H9 (cell line): ENCODE results near the gene YPEL5. TPM values are rescaled to one million over a fixed set of nuclear protein-coding genes. Genes with fewer than 3 reads are reported as not detected.

Source experiments
- DNase-seq: peaks from one replicate; pipeline ENCODE4 v3.0.0-alpha.2; 2017
- H2AFZ ChIP-seq: one replicate; pipeline ENCODE4 v1.6.1; 2013; ENCODE audit warnings: mild to moderate bottlenecking, low read length, control low read depth, moderate library complexity
- H2AK5ac ChIP-seq: 2 replicates; pipeline ENCODE4 v1.6.1; 2013; ENCODE audit warnings: low read length, control low read depth, mixed read lengths; ENCODE audit not compliant: insufficient read length
- H2BK120ac ChIP-seq: one replicate; pipeline ENCODE4 v1.6.1; 2013; ENCODE audit warnings: low read depth, mild to moderate bottlenecking, low read length, control low read depth, inconsistent platforms; ENCODE audit not compliant: poor library complexity, severe bottlenecking
- H2BK12ac ChIP-seq: 2 replicates; pipeline ENCODE4 v1.6.1; 2013; ENCODE audit warnings: low read length, control low read depth, mixed read lengths, low read depth; ENCODE audit not compliant: insufficient read length
- H2BK15ac ChIP-seq: 2 replicates; pipeline ENCODE4 v1.6.1; 2013; ENCODE audit warnings: low read depth, low read length, control low read depth
- H2BK20ac ChIP-seq: one replicate; pipeline ENCODE4 v1.6.1; 2013; ENCODE audit warnings: low read depth, mild to moderate bottlenecking, low read length, control low read depth, inconsistent platforms; ENCODE audit not compliant: poor library complexity, severe bottlenecking
- H2BK5ac ChIP-seq: 2 replicates; pipeline ENCODE4 v1.6.1; 2013; ENCODE audit warnings: low read length, control low read depth, mixed read lengths; ENCODE audit not compliant: insufficient read length
- H3K14ac ChIP-seq: 2 replicates; pipeline ENCODE4 v1.6.1; 2013; ENCODE audit warnings: low read length, control low read depth; ENCODE audit not compliant: insufficient read depth
- H3K18ac ChIP-seq: 2 replicates; pipeline ENCODE4 v1.6.1; 2013; ENCODE audit warnings: low read depth, mild to moderate bottlenecking, mixed read lengths, low read length, control low read depth; ENCODE audit not compliant: insufficient read length
- H3K23ac ChIP-seq: 2 replicates; pipeline ENCODE4 v1.6.1; 2013; ENCODE audit warnings: low read length, control low read depth, mixed read lengths, low read depth; ENCODE audit not compliant: insufficient read length
- H3K23me2 ChIP-seq: 2 replicates; pipeline ENCODE4 v1.6.1; 2013; ENCODE audit warnings: low read depth, mild to moderate bottlenecking, mixed read lengths, low read length, control low read depth; ENCODE audit not compliant: insufficient read length, poor library complexity, severe bottlenecking
- H3K27ac ChIP-seq: 2 replicates; pipeline ENCODE4 v1.5.1; 2013; ENCODE audit warnings: low read length, control low read depth, mixed read lengths, low read depth; ENCODE audit not compliant: insufficient read length
- H3K27me3 ChIP-seq: 2 replicates; pipeline ENCODE4 v1.6.1; 2013; ENCODE audit warnings: low read length, control low read depth, inconsistent platforms; ENCODE audit not compliant: insufficient read depth
- H3K4ac ChIP-seq: 2 replicates; pipeline ENCODE4 v1.6.1; 2013; ENCODE audit warnings: low read depth, mild to moderate bottlenecking, control low read depth, inconsistent platforms, low read length, moderate library complexity
- H3K4me1 ChIP-seq: 2 replicates; pipeline ENCODE4 v1.6.1; 2013; ENCODE audit warnings: low read length, control low read depth, inconsistent platforms; ENCODE audit not compliant: insufficient read depth
- H3K4me2 ChIP-seq: 2 replicates; pipeline ENCODE4 v1.6.1; 2013; ENCODE audit warnings: low read length, control low read depth, mixed read lengths; ENCODE audit not compliant: insufficient read length, insufficient read depth
- H3K56ac ChIP-seq: 2 replicates; pipeline ENCODE4 v1.6.1; 2013; ENCODE audit warnings: low read depth, mild to moderate bottlenecking, mixed read lengths, low read length, control low read depth; ENCODE audit not compliant: insufficient read length
- H3K79me1 ChIP-seq: 2 replicates; pipeline ENCODE4 v1.6.1; 2013; ENCODE audit warnings: low read depth, mild to moderate bottlenecking, moderate library complexity, low read length, control low read depth, inconsistent platforms; ENCODE audit not compliant: insufficient read depth, poor library complexity, severe bottlenecking
- H3K79me2 ChIP-seq: 2 replicates; pipeline ENCODE4 v1.6.1; 2013; ENCODE audit warnings: low read length, control low read depth, inconsistent platforms; ENCODE audit not compliant: insufficient read depth
- H3K9ac ChIP-seq: 2 replicates; pipeline ENCODE4 v1.6.1; 2013; ENCODE audit warnings: low read length, control low read depth, mixed read lengths; ENCODE audit not compliant: insufficient read length; ENCODE audit errors: extremely low read depth
- H3K9me3 ChIP-seq: one replicate; pipeline ENCODE4 v1.6.1; 2013; ENCODE audit warnings: low read depth, low read length, inconsistent platforms; ENCODE audit not compliant: control insufficient read depth
- H3T11ph ChIP-seq: one replicate; pipeline ENCODE4 v1.6.1; 2013; ENCODE audit warnings: mild to moderate bottlenecking, low read length, control low read depth, inconsistent platforms
- H4K20me1 ChIP-seq: one replicate; pipeline ENCODE4 v1.6.1; 2013; ENCODE audit not compliant: control insufficient read depth, insufficient read length, insufficient read depth
- H4K5ac ChIP-seq: 2 replicates; pipeline ENCODE4 v1.6.1; 2013; ENCODE audit warnings: low read depth, mild to moderate bottlenecking, mixed read lengths, low read length, control low read depth; ENCODE audit not compliant: insufficient read length
- H4K8ac ChIP-seq: replicated peaks from 2 replicates; pipeline ENCODE4 v1.6.1; 2013; ENCODE audit warnings: low read length, control low read depth, mixed read lengths, low read depth; ENCODE audit not compliant: insufficient read length
- H4K91ac ChIP-seq: 2 replicates; pipeline ENCODE4 v1.6.1; 2013; ENCODE audit warnings: low read depth, mild to moderate bottlenecking, moderate library complexity, mixed read lengths, low read length, control low read depth; ENCODE audit not compliant: insufficient read length
- H3K27ac Mint-ChIP-seq, 3 experiments: 2 replicates in 2 of 3; 3 replicates in 1 of 3; pipeline ENCODE4 v1.8.0; 2020 to 2021; ENCODE audit warnings: mixed read lengths in 3 of 3, mild to moderate bottlenecking in 1 of 3, moderate library complexity in 1 of 3
- H3K27me3 Mint-ChIP-seq: 2 replicates; pipeline ENCODE4 v1.8.0; 2021; ENCODE audit warnings: low read depth, mild to moderate bottlenecking, moderate library complexity, mixed read lengths
- H3K36me3 Mint-ChIP-seq, 3 experiments: 2 replicates in 2 of 3; 3 replicates in 1 of 3; pipeline ENCODE4 v1.8.0; 2020 to 2021; ENCODE audit warnings: low read depth in 3 of 3, mixed read lengths in 3 of 3; ENCODE audit not compliant: insufficient read depth in 1 of 3
- H3K4me1 Mint-ChIP-seq, 2 experiments: 2 replicates each; pipeline ENCODE4 v1.8.0; 2020; ENCODE audit warnings: mixed read lengths in 2 of 2
- H3K4me3 Mint-ChIP-seq, 2 experiments: 2 replicates in 1 of 2; 3 replicates in 1 of 2; pipeline ENCODE4 v1.8.0; 2020 to 2021; ENCODE audit warnings: mild to moderate bottlenecking in 2 of 2, mixed read lengths in 2 of 2, moderate library complexity in 1 of 2
- H3K9me3 Mint-ChIP-seq, 2 experiments: 2 replicates in 1 of 2; 3 replicates in 1 of 2; pipeline ENCODE4 v1.8.0; 2020; ENCODE audit warnings: mild to moderate bottlenecking in 2 of 2, mixed read lengths in 2 of 2, moderate library complexity in 1 of 2
- CTCF ChIP-seq: fragments of 200-600 bp; sonication (generic); conservative IDR thresholded peaks from 3 replicates; pipeline ENCODE4 v1.8.0; 2021; ENCODE audit warnings: antibody characterized with exemption, mild to moderate bottlenecking
- WGBS: extraction: QIAGEN DNeasy Blood & Tissue Kit; methylation state at CpG from one replicate; pipeline ENCODE4 v1.1.7; 2013; ENCODE audit warnings: missing lambda C conversion rate, low lambda C conversion rate, mixed read lengths; ENCODE audit not compliant: insufficient read length; ENCODE audit errors: extremely low coverage; 5-methylcytosine and 5-hydroxymethylcytosine counted together
- total RNA-seq: library from RNA; stranded (reverse); gene quantifications from 2 replicates; pipeline ENCODE4 v1.2.1, GENCODE V29; 2021

The YPEL5 gene
- total RNA-seq, 1 experiment from 2014 or later = 28.5 TPM

GRCh38 chr2:30195016-30195415, 48.2 kb downstream of the YPEL5 start:
- Histone ChIP-seq H3K9ac (no peak overlapping the region), H3K27me3 (no peaks in the 10 kb centered on the region), H2AK5ac (no peak overlapping the region), H3K23me2 (no peaks in the 10 kb centered on the region), H2BK20ac (no peak overlapping the region), H3K18ac (no peak overlapping the region), H3K4me2 (no peak overlapping the region), H4K91ac (no peak overlapping the region), H4K5ac (no peak overlapping the region), H3K56ac (no peak overlapping the region), H3K9me3 (no peaks in the 10 kb centered on the region), H3T11ph (no peak overlapping the region), H2BK15ac (no peak overlapping the region), H3K14ac (no peak overlapping the region), H3K27ac (no peak overlapping the region), H3K23ac (no peak overlapping the region), H3K4ac (no peak overlapping the region), H4K20me1 (no peaks in the 10 kb centered on the region), H3K4me1 (no peaks in the 10 kb centered on the region; the same call in 1 of the 2 replicates), H2BK120ac (no peak overlapping the region), H3K79me2 (no peaks in the 10 kb centered on the region), H2AFZ (no peak overlapping the region), H3K79me1 (no peaks in the 10 kb centered on the region), H2BK5ac (no peak overlapping the region), H4K8ac (no peak overlapping the region), H2BK12ac (no peak overlapping the region)
- Mint-ChIP-seq H3K36me3 (peaks cover 0 to 6% (median 2%) of the 10 kb centered on the region in 3 experiments; a peak in 2 of 7 replicates), H3K4me1 (peaks cover 23 to 24% of the 10 kb centered on the region in 2 experiments), H3K27me3 (no peaks in the 10 kb centered on the region; the same call in 1 of the 2 replicates), H3K4me3 (no peak overlapping the region), H3K27ac (no peak overlapping the region), H3K9me3 (peaks cover 0 to 2% of the 10 kb centered on the region in 2 experiments; a peak in 1 of 5 replicates)
- no CpG with 5 or more reads among the region's 4 CpGs for WGBS
- TF ChIP-seq CTCF = no peak
- DNase-seq = no peak
